T47D (cell line): ENCODE data around the gene KDELR3.

ENCODE experiments used
- DNase-seq, 2 experiments: peaks; one replicate each; pipeline versions ENCODE4 v3.0.0 to v3.0.0-alpha.2; 2011 to 2012; ENCODE audit warnings: low read depth in 1 of 2, low spot score in 1 of 2
- JUND ChIP-seq: IDR thresholded peaks from 2 replicates; pipeline ENCODE4 v1.6.1; 2012; ENCODE audit warnings: low read depth
- in situ Hi-C: cut with HindIII; loops from 2 replicates; pipeline ENCODE4 v1.10.0; 2016; ENCODE audit warnings: low sequenced_read_pairs, low pct_unique_long_range_greater_than_20kb

Gene KDELR3

DNA sequence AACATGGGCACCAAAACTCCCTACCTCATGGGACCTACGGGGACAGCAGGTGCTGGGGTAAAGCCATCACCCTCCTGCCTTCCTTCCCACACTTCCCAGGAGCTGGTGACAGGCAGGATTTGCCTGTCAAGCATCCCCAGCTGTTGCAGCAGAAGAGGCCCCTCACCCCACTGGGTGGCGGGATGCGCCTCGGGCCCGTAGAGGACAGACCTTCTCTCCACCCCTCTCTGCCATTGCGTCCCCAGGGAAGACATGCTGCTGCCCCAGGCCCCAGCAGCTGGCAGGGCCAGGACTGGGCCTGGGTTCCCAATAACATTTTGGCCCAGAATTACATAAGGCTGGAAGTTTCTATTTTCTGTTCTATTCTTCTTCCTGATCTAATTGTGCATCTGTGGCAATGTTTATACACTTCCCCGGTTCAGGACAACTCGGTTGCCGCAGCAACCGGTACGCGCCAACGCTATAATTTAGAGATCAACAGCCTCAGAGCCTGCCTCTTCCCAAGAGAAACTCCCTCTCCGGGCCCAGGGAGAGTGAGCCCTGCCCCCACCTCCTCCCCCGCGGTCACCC is 38.3 kb upstream of the KDELR3 start:
- TF ChIP-seq JUND: no peak
- in situ Hi-C loops: no loop called here
- DNase-seq: no peak

DNA sequence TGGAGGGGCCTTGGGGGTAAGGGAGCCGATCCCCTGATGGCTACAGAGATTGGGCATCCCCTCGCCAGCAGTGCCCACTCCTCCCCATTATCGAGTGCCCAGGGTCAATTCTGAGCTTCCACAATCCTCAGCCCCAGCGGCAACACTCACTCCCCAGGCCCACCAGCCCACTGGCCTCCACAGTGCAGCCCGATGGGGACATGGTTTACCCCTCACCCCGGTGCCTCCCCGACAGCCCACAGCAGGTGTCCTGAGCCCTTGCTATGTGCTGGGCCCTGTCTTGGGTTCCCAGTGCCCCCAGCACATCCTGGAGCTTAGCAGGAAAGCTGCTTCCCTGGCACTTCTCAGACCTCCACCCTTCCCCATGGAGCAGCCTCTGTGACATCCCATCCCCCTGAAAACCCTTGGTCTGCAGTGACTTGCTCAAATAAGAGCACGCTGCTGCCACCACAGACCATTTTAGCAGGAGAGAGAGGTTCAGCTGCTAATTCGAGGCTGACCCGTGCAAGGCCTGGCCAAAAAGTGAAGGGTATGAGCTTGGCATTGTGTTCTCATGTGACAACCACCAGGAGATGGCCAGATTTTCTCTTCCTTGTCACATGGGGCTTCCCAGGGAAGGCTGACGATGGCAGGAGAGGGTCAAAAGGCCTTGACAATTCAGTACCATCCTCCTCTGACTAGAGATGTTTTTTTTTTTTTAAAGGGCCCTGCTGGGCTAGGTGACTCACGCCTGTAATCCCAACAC is 36.5 kb upstream of the KDELR3 start:
- DNase-seq: no peak
- no peak for TF ChIP-seq JUND
- in situ Hi-C loops: no loop called here

DNA sequence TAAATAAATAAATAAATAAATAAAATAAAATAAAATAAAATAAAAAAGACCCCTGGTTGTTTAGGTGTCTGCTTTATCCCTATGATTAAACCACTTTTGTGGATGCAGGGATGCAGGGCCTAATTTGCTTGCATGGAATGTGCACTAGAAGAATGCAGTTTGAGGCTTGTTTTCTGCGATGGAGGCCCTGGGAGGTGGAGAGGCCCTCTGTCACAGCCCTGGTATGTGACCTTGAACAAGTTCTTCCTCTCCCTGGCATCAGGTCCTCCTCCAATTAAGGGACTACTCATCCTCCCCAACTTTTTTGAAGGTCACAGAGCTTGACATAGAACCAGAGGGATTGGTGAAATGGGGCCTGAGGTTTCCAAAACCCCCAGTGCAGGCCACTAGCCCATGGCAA is 35.6 kb upstream of the KDELR3 start:
- DNase-seq: no peak
- no peak for TF ChIP-seq JUND
- in situ Hi-C loops: no loop called here

DNA sequence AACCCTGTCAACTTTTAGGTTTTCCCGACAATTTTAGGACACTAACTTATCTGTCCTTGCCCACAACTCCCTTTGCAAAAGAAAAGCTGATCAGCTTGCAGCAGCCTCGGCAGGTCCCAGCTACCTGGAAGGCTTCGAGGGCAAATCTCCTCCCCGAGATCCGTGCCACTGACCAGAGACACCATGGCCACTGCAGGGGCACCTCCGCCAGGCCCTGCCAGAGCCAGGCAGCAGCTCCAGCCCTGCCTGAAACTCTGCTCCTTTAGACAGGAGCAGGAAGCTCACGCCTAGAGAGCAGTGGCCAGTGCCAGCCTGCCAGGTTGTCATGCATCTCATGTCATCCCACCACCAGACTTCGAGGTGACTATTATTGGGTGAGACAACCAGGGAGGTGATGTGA is 34.0 kb upstream of the KDELR3 start:
- in situ Hi-C loops: no loop called here
- TF ChIP-seq JUND: no peak
- no peak for DNase-seq

DNA sequence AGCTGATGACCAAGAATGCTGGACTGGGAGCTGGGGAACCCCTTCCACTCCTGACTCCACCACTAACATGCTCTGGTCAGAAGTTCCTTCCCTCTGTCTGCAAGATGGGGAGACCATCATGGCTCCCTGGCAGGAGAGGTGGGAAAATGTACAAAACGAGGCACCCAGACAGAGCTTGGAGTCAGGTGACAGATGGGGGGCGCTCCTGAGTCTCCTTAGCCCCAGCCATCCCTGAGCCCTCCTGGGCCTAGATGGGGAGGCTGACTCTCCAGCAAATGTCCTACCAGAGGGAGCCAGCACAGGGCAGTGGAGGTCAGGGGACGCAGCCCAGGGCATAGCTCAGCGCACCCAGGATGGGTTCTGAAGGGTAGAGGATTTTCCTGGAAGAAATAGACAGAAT is 32.9 kb upstream of the KDELR3 start:
- in situ Hi-C loops: no loop called here
- TF ChIP-seq JUND: no peak
- DNase-seq: no peak

DNA sequence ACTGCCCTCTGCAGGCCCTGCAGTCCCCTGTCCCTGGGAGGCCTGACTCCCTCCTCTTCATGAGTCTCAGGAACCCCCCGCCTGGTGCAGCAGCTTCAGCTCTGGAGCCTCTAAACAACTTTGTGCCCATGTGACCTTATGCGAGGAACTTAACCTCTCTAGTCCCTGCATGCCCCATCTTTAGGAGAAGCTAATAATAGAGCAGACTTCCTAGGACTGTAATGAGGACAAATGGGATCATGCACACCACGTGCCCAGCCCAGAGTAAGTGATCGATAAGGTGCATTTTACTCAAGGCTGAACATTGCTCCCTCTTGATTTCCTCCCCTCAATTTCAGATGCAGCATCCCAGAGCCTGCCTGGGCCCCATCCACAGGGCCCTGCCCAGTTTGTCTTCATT is 31.9 kb upstream of the KDELR3 start:
- no peak for TF ChIP-seq JUND
- in situ Hi-C loops: no loop called here
- DNase-seq: no peak

- DNase-seq: no peak
- in situ Hi-C loops: no loop called here
- no peak for TF ChIP-seq JUND
Observed at GRCh38 chr22:38436629-38437395, 31.1 kb upstream of the KDELR3 start.

GRCh38 chr22:38437416-38437815 is 30.5 kb upstream of the KDELR3 start:
- in situ Hi-C loops: no loop called here
- no peak for DNase-seq
- TF ChIP-seq JUND: no peak

GRCh38 chr22:38440747-38441350 is 27.0 kb upstream of the KDELR3 start:
- in situ Hi-C loops: no loop called here
- peak in 1 of 2 experiments; percentile 20 for DNase-seq
- no peak for TF ChIP-seq JUND

DNA sequence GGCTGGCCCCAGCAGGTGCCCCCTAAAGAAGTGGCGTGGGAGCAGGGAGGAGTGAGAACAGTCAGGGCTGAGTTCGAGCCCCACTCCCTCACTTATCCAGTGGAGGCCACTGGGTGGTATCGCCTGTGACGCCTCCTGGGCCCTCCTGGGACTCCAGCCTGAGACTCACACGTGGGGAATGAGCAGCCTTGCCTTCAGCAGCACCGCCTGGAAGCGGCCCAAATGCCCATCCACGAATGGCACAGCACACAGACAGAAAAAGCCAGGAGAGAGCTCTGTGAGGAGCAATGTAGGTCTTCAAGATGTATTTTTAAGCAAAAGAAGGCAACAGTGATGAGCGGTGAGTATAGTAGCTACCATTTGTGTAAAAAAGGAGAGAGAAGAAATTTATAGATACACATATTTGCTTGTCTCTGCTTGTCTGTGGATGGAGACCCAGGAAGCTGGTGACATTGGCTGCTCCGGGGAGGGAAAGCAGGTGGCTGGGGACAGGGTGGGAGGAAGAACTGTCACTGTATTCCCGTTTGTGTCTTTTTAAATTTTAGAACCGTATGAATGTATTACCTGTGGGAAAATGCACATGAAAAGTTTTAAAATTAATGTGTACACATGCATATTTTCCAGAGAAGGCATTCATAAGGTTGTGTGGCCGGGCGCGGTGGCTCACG is 26.1 kb upstream of the KDELR3 start:
- in situ Hi-C loops: no loop called here
- TF ChIP-seq JUND: no peak
- no peak for DNase-seq

DNA sequence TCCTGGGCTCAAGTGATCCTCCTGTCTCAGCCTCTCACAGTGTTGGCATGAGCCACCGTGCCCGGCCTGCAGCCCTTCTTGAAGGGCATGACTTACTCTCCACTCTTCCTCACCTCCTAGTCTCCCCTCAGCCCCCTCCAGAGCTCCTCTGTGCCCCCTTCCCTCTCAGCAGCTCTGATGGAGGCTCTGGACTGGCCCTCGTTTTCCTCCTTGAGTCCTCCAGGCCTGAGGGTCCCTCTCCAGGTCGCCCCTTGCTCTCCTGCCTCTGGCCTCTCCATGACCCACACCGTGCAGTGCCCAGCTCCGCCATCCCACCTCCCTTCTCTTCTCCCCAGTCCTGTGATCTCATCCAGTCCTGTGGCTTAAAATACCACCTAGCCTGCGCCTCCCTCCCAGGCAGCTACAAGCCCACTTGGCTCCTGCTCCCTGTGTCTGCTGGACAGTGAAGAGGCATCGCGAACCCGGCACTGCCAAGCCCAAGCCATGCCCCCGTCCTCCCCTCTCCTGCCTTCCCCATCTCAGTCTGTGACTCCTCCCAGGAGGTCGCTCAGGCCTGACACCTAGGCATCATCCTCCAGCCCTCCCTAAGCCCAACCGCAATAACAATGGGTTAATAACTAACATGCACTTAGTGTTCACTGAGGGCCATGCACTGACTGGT is 24.8 kb upstream of the KDELR3 start:
- DNase-seq: no peak
- no peak for TF ChIP-seq JUND
- in situ Hi-C loops: no loop called here
